Measurements from ENCODE around the gene EML4. TPM values are rescaled to one million over a fixed set of nuclear protein-coding genes. Genes with fewer than 3 reads are reported as not detected.

EML4 gene
- total and polyA plus RNA-seq, 2 of the 13 experiments (the other 11 are each of a cell fraction or from before 2014, with no cell fraction given) = 243 to 476 TPM

GRCh38 chr2:42348113-42348805 is 179.1 kb downstream of the EML4 start:
- ATAC-seq (peak; percentile 3), DNase-seq (ENCODE audit: low spot score) (no peak), FAIRE-seq (peak; percentile 57)
- Histone ChIP-seq H3K4me1 (ENCODE audit: insufficient read depth, low read length) (peaks cover 45% of the 10 kb centered on the region), H3K9me3 (ENCODE audit: low read length) (no peaks in the 10 kb centered on the region), H3K27me3 (ENCODE audit: control insufficient read depth in 1 of 2, insufficient read depth in 2 of 2, low read length in 2 of 2) (no peaks in the 10 kb centered on the region), H3K36me3 (replicated peaks in 1 of 2; ENCODE audit: control insufficient read depth in 1 of 2, insufficient read depth in 2 of 2, low read length in 2 of 2) (peaks cover 10 to 36% of the 10 kb centered on the region in 2 experiments), H3K79me2 (ENCODE audit: insufficient read depth, low read length) (peaks cover 63% of the 10 kb centered on the region), H4K20me1 (ENCODE audit: insufficient read depth, low read length) (0 out of 2 replicates have a peak, but pooled peaks cover 3% of the 10 kb centered on the region), H2AFZ (ENCODE audit: low read length) (no peak overlapping the region), H3K27ac (ENCODE audit: extremely low read length, insufficient read depth, low read length) (no peak overlapping the region), H3K4me3 (replicated peaks in 1 of 3; ENCODE audit: insufficient read depth in 1 of 3, low read depth in 2 of 3, low read length in 3 of 3) (no peak overlapping the region), H3K9ac (ENCODE audit: insufficient read depth, low read depth, low read length) (no peak overlapping the region), H3K4me2 (ENCODE audit: low read depth, low read length) (no peak overlapping the region)
- CTCF ChIA-PET (ENCODE audit: low intra/inter-chr PET ratio, low total read pairs) = no interaction called here
- BruUV-seq (replicated peaks) = no TSS peak
- in situ Hi-C loops (cut with HindIII; ENCODE audit: extremely low pct_ligation_motif_present, low pct_unique_long_range_greater_than_20kb) = no loop called here
- WGBS (ENCODE audit: low lambda C conversion rate) = 80% methylated on average over 8 of the region's 8 CpGs
- POLR2A ChIA-PET = no interaction called here
- intact Hi-C loops (cut with micrococcal nuclease; ENCODE audit: unreplicated experiment) = no loop called here
- no peak for TF ChIP-seq ZNF761 (CRISPR knock-in tag; conservative IDR thresholded peaks at IDR 0.05)
- TF ChIP-seq, protein P1, sequence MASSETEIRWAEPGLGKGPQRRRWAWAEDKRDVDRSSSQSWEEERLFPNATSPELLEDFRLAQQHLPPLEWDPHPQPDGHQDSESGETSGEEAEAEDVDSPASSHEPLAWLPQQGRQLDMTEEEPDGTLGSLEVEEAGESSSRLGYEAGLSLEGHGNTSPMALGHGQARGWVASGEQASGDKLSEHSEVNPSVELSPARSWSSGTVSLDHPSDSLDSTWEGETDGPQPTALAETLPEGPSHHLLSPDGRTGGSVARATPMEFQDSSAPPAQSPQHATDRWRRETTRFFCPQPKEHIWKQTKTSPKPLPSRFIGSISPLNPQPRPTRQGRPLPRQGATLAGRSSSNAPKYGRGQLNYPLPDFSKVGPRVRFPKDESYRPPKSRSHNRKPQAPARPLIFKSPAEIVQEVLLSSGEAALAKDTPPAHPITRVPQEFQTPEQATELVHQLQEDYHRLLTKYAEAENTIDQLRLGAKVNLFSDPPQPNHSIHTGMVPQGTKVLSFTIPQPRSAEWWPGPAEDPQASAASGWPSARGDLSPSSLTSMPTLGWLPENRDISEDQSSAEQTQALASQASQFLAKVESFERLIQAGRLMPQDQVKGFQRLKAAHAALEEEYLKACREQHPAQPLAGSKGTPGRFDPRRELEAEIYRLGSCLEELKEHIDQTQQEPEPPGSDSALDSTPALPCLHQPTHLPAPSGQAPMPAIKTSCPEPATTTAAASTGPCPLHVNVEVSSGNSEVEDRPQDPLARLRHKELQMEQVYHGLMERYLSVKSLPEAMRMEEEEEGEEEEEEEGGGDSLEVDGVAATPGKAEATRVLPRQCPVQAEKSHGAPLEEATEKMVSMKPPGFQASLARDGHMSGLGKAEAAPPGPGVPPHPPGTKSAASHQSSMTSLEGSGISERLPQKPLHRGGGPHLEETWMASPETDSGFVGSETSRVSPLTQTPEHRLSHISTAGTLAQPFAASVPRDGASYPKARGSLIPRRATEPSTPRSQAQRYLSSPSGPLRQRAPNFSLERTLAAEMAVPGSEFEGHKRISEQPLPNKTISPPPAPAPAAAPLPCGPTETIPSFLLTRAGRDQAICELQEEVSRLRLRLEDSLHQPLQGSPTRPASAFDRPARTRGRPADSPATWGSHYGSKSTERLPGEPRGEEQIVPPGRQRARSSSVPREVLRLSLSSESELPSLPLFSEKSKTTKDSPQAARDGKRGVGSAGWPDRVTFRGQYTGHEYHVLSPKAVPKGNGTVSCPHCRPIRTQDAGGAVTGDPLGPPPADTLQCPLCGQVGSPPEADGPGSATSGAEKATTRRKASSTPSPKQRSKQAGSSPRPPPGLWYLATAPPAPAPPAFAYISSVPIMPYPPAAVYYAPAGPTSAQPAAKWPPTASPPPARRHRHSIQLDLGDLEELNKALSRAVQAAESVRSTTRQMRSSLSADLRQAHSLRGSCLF (CRISPR knock-in tag; IDR thresholded peaks at IDR 0.05; ENCODE audit: borderline replicate concordance) = no peak
- no peak for TF ChIP-seq ZNF800 (CRISPR knock-in tag; IDR thresholded peaks at IDR 0.05)
- TF ChIP-seq ZNF460 (CRISPR knock-in tag; IDR thresholded peaks at IDR 0.05; ENCODE audit: borderline replicate concordance) = peak; percentile 48; the same call in 1 of the 2 replicates
- TF ChIP-seq, protein P2, sequence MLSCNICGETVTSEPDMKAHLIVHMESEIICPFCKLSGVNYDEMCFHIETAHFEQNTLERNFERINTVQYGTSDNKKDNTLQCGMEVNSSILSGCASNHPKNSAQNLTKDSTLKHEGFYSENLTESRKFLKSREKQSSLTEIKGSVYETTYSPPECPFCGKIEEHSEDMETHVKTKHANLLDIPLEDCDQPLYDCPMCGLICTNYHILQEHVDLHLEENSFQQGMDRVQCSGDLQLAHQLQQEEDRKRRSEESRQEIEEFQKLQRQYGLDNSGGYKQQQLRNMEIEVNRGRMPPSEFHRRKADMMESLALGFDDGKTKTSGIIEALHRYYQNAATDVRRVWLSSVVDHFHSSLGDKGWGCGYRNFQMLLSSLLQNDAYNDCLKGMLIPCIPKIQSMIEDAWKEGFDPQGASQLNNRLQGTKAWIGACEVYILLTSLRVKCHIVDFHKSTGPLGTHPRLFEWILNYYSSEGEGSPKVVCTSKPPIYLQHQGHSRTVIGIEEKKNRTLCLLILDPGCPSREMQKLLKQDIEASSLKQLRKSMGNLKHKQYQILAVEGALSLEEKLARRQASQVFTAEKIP (CRISPR knock-in tag; IDR thresholded peaks at IDR 0.05; ENCODE audit: borderline replicate concordance) = no peak
- no peak for TF ChIP-seq ZFP36L1 (CRISPR knock-in tag; IDR thresholded peaks at IDR 0.05)
- TF ChIP-seq, protein P3, sequence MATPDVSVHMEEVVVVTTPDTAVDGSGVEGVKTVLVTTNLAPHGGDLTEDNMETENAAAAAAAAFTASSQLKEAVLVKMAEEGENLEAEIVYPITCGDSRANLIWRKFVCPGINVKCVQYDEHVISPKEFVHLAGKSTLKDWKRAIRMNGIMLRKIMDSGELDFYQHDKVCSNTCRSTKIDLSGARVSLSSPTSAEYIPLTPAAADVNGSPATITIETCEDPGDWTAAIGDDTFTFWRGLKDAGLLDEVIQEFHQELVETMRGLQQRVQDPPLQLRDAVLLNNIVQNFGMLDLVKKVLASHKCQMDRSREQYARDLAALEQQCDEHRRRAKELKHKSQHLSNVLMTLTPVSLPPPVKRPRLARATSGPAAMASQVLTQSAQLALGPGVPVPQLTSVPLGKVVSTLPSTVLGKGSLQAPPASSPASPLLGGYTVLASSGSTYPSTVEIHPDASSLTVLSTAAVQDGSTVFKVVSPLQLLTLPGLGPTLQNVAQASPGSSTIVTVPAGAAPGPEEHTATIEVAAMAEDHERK (CRISPR knock-in tag; IDR thresholded peaks at IDR 0.05; ENCODE audit: low read depth) = no peak
- no peak for TF ChIP-seq NCOA1 (CRISPR knock-in tag; IDR thresholded peaks at IDR 0.05)
- TF ChIP-seq MAFK (conservative IDR thresholded peaks at IDR 0.05 in 1 of 2, IDR thresholded peaks at IDR 0.05 in 1 of 2; ENCODE audit: low read length in 2 of 2) = 0 out of 4 replicates have a peak, but pooled peaks of 1 of the 2 experiments have one; percentile 12
- TF ChIP-seq ZNF34 (CRISPR knock-in tag; IDR thresholded peaks at IDR 0.05; ENCODE audit: borderline replicate concordance) = no peak
- no peak for TF ChIP-seq CBX2 (IDR thresholded peaks at IDR 0.05; ENCODE audit: low read depth, low read length)
- TF ChIP-seq CBX2 (CRISPR knock-in tag; IDR thresholded peaks at IDR 0.05; ENCODE audit: low read depth) = no peak
- TF ChIP-seq MAFF (IDR thresholded peaks at IDR 0.05; ENCODE audit: low read depth, low read length) = peak; percentile 11; the same call in 1 of the 2 replicates
- TF ChIP-seq ZNF644 (CRISPR knock-in tag; IDR thresholded peaks at IDR 0.05; ENCODE audit: low read depth) = no peak

All from HepG2 (cell line).